ENCODE data around the gene ACOX3. TPM values are rescaled to one million over a fixed set of nuclear protein-coding genes. Genes with fewer than 3 reads are reported as not detected.

ACOX3 gene
- polyA plus RNA-seq, 3 donors: 3.8 to 16.8 (median 13.3) TPM

DNA sequence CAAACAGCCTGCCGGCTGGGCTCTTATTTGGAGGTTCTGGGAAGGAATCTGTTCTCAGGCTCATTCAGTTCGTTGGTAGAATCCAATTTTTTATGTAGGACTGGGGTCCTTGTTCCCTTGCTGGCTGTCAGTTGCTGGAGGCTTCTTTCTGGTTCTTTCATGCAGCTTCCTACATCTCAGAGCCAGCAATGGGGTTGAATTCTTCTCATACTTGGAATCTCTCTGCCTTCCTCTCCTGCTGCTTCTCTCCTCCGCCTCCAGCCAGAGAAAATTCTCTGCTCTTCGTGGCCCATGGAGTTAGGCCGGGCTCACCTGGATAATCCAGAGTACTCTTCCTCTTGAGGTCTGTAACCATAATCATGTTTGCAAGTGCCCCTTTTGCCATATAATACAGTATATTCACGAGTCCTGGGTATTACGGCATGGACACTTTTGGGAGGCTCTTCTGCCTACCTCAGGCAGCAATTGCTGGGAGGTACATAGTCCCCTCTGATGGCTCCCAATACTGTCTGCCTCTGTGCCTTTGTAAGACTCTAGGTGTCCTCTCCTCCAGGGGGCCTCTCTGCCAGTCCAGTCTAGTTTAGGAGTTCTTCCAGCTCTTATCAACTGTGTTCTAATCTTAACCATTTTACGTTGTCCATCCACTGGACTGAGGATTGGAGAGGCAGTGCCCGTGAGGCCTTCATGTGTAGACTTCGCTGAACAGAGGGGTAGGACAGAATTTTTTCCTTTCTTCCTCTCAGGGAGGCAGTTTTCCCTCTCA lies 2.3 kb upstream of the ACOX3 start:
- Mint-ChIP-seq H3K27ac (peak overlapping the region in 2 of 7 donors; percentile 7 to 23), H3K4me1 (peaks cover 23% of the 10 kb centered on the region), H3K27me3 (ENCODE audit: low read depth in 3 of 3) (no peaks in the 10 kb centered on the region), H3K9me3 (peaks cover 6 to 21% (median 12%) of the 10 kb centered on the region in 7 donors), H3K4me3 (no peak overlapping the region), H3K36me3 (peaks cover 25 to 28% of the 10 kb centered on the region in 2 donors)
- H4K20me1 ChIP-seq (ENCODE audit: insufficient read depth, low read length): peaks cover 8% of the 10 kb centered on the region
- no peaks in the 10 kb centered on the region for H3K27me3 ChIP-seq (ENCODE audit: control insufficient read depth in 2 of 2, insufficient read depth in 2 of 2, low read length in 2 of 2)
- no peak for DNase-seq
- H3K36me3 ChIP-seq (replicated peaks in 1 of 2; ENCODE audit: control insufficient read depth in 1 of 2, insufficient read depth in 2 of 2, low read length in 2 of 2): peaks cover 11 to 27% of the 10 kb centered on the region in 2 donors
- peaks cover 56% of the 10 kb centered on the region for H3K79me2 ChIP-seq (ENCODE audit: insufficient read depth, low read length)
- 98% methylated on average over 3 of the region's 10 CpGs for WGBS (ENCODE audit: insufficient coverage)
- H3K4me1 ChIP-seq (ENCODE audit: control insufficient read depth in 1 of 2, insufficient read depth in 2 of 2, low read length in 2 of 2): peaks cover 22 to 26% of the 10 kb centered on the region in 2 donors
- TF ChIP-seq, protein P1, sequence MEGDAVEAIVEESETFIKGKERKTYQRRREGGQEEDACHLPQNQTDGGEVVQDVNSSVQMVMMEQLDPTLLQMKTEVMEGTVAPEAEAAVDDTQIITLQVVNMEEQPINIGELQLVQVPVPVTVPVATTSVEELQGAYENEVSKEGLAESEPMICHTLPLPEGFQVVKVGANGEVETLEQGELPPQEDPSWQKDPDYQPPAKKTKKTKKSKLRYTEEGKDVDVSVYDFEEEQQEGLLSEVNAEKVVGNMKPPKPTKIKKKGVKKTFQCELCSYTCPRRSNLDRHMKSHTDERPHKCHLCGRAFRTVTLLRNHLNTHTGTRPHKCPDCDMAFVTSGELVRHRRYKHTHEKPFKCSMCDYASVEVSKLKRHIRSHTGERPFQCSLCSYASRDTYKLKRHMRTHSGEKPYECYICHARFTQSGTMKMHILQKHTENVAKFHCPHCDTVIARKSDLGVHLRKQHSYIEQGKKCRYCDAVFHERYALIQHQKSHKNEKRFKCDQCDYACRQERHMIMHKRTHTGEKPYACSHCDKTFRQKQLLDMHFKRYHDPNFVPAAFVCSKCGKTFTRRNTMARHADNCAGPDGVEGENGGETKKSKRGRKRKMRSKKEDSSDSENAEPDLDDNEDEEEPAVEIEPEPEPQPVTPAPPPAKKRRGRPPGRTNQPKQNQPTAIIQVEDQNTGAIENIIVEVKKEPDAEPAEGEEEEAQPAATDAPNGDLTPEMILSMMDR (IDR thresholded peaks at IDR 0.05): no peak
- no peak overlapping the region for H3K9ac ChIP-seq (ENCODE audit: insufficient read depth, low read length, poor library complexity, severe bottlenecking)
- H3K9me3 ChIP-seq (replicated peaks in 1 of 2; ENCODE audit: control insufficient read depth in 1 of 2, insufficient read depth in 1 of 2, low read length in 2 of 2): no peaks in the 10 kb centered on the region
- H2AFZ ChIP-seq (ENCODE audit: insufficient read depth, low read depth, low read length, poor library complexity, severe bottlenecking): no peak overlapping the region
- H3K4me3 ChIP-seq (replicated peaks in 1 of 3; ENCODE audit: low read depth in 2 of 3, low read length in 3 of 3): no peak overlapping the region
- intact Hi-C loops (cut with micrococcal nuclease): no loop called here
- no peak overlapping the region for H3K27ac ChIP-seq (ENCODE audit: low read depth in 1 of 2, low read length in 2 of 2)
- no peak overlapping the region for H3K4me2 ChIP-seq (replicated peaks; ENCODE audit: extremely low read depth, low read length, poor library complexity, severe bottlenecking)

DNA sequence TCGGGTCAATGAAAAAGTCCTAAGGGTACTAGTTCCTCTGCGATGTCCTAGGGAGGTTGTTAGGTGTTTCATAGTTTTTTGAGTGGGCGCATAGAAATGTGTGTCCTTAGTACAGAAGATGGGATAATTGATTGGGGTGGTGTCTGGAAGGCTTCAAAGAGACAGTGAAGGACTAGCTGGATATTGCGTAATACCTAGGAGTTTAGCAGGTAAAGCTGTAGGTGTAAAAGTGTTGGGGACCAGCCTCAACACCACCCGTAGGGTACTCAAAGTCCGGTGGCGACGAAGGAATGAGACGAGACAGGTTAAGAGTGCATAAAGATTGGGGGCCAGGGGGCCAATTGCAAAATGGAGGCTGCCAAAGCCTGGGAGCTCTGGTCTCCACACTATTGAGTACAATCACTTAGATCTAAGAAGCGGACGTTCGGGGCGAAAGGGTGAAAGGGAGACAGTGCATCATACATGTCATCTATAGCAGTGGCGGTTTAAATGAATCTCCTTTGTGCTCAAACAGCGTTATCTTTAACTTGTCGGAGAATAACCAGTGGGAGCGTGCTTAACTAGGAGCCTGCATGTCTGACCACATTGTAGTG lies 1.1 kb upstream of the ACOX3 start:
- Histone ChIP-seq H3K79me2 (ENCODE audit: insufficient read depth, low read length) (peaks cover 63% of the 10 kb centered on the region), H3K36me3 (replicated peaks in 1 of 2; ENCODE audit: control insufficient read depth in 1 of 2, insufficient read depth in 2 of 2, low read length in 2 of 2) (peaks cover 4 to 16% of the 10 kb centered on the region in 2 donors), H3K27me3 (ENCODE audit: control insufficient read depth in 2 of 2, insufficient read depth in 2 of 2, low read length in 2 of 2) (no peaks in the 10 kb centered on the region), H3K4me3 (replicated peaks in 1 of 3; ENCODE audit: low read depth in 2 of 3, low read length in 3 of 3) (peak overlapping the region; percentile 63 to 88 (median 71)), H2AFZ (ENCODE audit: insufficient read depth, low read depth, low read length, poor library complexity, severe bottlenecking) (peak overlapping the region; percentile 98), H3K9ac (ENCODE audit: insufficient read depth, low read length, poor library complexity, severe bottlenecking) (peak overlapping the region; percentile 89), H3K4me2 (replicated peaks; ENCODE audit: extremely low read depth, low read length, poor library complexity, severe bottlenecking) (peak overlapping the region; percentile 99), H3K9me3 (replicated peaks in 1 of 2; ENCODE audit: control insufficient read depth in 1 of 2, insufficient read depth in 1 of 2, low read length in 2 of 2) (no peaks in the 10 kb centered on the region), H4K20me1 (ENCODE audit: insufficient read depth, low read length) (peaks cover 8% of the 10 kb centered on the region), H3K27ac (ENCODE audit: low read depth in 1 of 2, low read length in 2 of 2) (peak overlapping the region in 1 of 2 donors; percentile 99), H3K4me1 (ENCODE audit: control insufficient read depth in 1 of 2, insufficient read depth in 2 of 2, low read length in 2 of 2) (peaks cover 22 to 26% of the 10 kb centered on the region in 2 donors)
- Mint-ChIP-seq H3K9me3 (peaks cover 11 to 26% (median 20%) of the 10 kb centered on the region in 7 donors), H3K4me3 (peak overlapping the region; percentile 87 to 98), H3K4me1 (peaks cover 23% of the 10 kb centered on the region), H3K27me3 (ENCODE audit: low read depth in 3 of 3) (peaks cover 0 to 2% (median 0%) of the 10 kb centered on the region in 3 donors), H3K27ac (peak overlapping the region in 6 of 7 donors; percentile 72 to 92 (median 87)), H3K36me3 (peaks cover 18 to 19% of the 10 kb centered on the region in 2 donors)
- DNase-seq: no peak
- TF ChIP-seq, protein P1 (IDR thresholded peaks at IDR 0.05): no peak
- 68% methylated on average over 10 of the region's 17 CpGs for WGBS (ENCODE audit: insufficient coverage)
- intact Hi-C loops (cut with micrococcal nuclease): loop anchor here in 1 of 2 donors (1.0 kb wide), 1 partner anchor 13 kb away; no protein-coding TSS in a partner anchor
